ENCODE data around the gene FAM174B. TPM values are rescaled to one million over a fixed set of nuclear protein-coding genes. Genes with fewer than 3 reads are reported as not detected.

Gene FAM174B
- total and polyA plus RNA-seq, 2 donors (not counting 1 experiment from before 2014, with no cell fraction given), result 0.03 to 1.9 TPM

DNA sequence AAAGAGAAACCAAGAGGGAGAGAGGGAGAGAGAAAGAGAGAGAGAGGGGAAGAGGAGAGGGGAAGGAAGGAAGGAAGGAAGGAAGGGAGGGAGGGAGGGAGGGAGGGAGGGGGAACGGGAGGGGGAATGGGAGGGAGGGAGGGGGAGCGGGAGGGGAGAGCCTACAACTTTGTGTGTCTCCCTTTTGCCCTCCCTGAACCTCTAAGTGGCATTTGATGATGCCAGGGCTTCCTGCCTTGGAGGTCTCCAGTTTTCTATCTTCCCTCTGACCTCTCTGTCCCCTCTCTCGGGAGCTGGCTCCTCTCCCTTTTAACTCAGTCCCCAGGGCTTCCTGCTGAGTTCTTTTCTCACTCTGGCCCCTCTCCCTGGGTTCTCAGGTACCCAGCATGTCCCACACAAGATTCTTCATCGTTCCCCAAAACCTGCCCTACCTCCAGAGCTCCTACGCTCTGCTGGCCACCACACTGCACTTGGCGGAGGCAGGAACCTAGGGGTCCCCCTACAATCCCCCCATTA is 12.5 kb upstream of the FAM174B start:
- Histone ChIP-seq H4K20me1 (ENCODE audit: control insufficient read depth, insufficient read depth, low read length, poor library complexity, severe bottlenecking) (no peaks in the 10 kb centered on the region), H2AFZ (ENCODE audit: insufficient read depth, low read depth, low read length, poor library complexity, severe bottlenecking) (no peak overlapping the region), H3K36me3 (replicated peaks in 1 of 2; ENCODE audit: control extremely low read depth in 1 of 2, control insufficient read depth in 1 of 2, extremely low read depth in 1 of 2, insufficient read depth in 2 of 2, low read length in 1 of 2) (no peaks in the 10 kb centered on the region), H3K4me2 (replicated peaks; ENCODE audit: low read depth, low read length, poor library complexity, severe bottlenecking) (no peak overlapping the region), H3K79me2 (ENCODE audit: control insufficient read depth, insufficient read depth, low read length) (no peaks in the 10 kb centered on the region), H3K27ac (ENCODE audit: low read length in 2 of 2) (no peak overlapping the region), H3K9me3 (ENCODE audit: control extremely low read depth in 1 of 3, control insufficient read depth in 2 of 3, insufficient read depth in 1 of 3, low read length in 2 of 3) (no peaks in the 10 kb centered on the region), H3K4me1 (ENCODE audit: control insufficient read depth in 2 of 2, insufficient read depth in 2 of 2, low read length in 2 of 2) (no peaks in the 10 kb centered on the region), H3K9ac (ENCODE audit: low read length) (no peak overlapping the region), H3K4me3 (ENCODE audit: control extremely low read depth in 1 of 5, extremely low read depth in 1 of 5, insufficient read depth in 1 of 5, low read depth in 2 of 5, low read length in 4 of 5) (no peak overlapping the region), H3K27me3 (replicated peaks in 1 of 4; ENCODE audit: control extremely low read depth in 1 of 4, control insufficient read depth in 3 of 4, insufficient read depth in 4 of 4, low read length in 3 of 4) (peaks cover 0 to 6% (median 0%) of the 10 kb centered on the region in 4 experiments)
- TF ChIP-seq CTCF (IDR thresholded peaks at IDR 0.05), result no peak
- no peak for TF ChIP-seq EZH2 (IDR thresholded peaks at IDR 0.05; ENCODE audit: borderline replicate concordance, insufficient read depth, low read depth, low read length, poor library complexity, severe bottlenecking)
- CTCF ChIA-PET, result no interaction called here
- Mint-ChIP-seq H3K4me3 (no peak overlapping the region), H3K27ac (no peak overlapping the region), H3K9me3 (ENCODE audit: insufficient read depth) (no peaks in the 10 kb centered on the region), H3K4me1 (no peaks in the 10 kb centered on the region), H3K27me3 (peaks cover 29% of the 10 kb centered on the region)
- 76% methylated on average over 3 of the region's 6 CpGs for WGBS (ENCODE audit: insufficient coverage)
- POLR2A ChIA-PET, result no interaction called here
- DNase-seq (no peak), ATAC-seq (ENCODE audit: low read depth) (no peak)
- intact Hi-C loops (cut with micrococcal nuclease), result no loop called here

- Histone ChIP-seq H3K9me3 (ENCODE audit: control extremely low read depth in 1 of 3, control insufficient read depth in 2 of 3, insufficient read depth in 1 of 3, low read length in 2 of 3) (no peaks in the 10 kb centered on the region), H3K4me2 (replicated peaks; ENCODE audit: low read depth, low read length, poor library complexity, severe bottlenecking) (no peak overlapping the region), H4K20me1 (ENCODE audit: control insufficient read depth, insufficient read depth, low read length, poor library complexity, severe bottlenecking) (no peaks in the 10 kb centered on the region), H3K4me1 (ENCODE audit: control insufficient read depth in 2 of 2, insufficient read depth in 2 of 2, low read length in 2 of 2) (no peaks in the 10 kb centered on the region), H3K27me3 (replicated peaks in 1 of 4; ENCODE audit: control extremely low read depth in 1 of 4, control insufficient read depth in 3 of 4, insufficient read depth in 4 of 4, low read length in 3 of 4) (peaks cover 0 to 6% (median 0%) of the 10 kb centered on the region in 4 experiments), H3K27ac (ENCODE audit: low read length in 2 of 2) (no peak overlapping the region), H3K79me2 (ENCODE audit: control insufficient read depth, insufficient read depth, low read length) (no peaks in the 10 kb centered on the region), H2AFZ (ENCODE audit: insufficient read depth, low read depth, low read length, poor library complexity, severe bottlenecking) (no peak overlapping the region), H3K9ac (ENCODE audit: low read length) (no peak overlapping the region), H3K36me3 (replicated peaks in 1 of 2; ENCODE audit: control extremely low read depth in 1 of 2, control insufficient read depth in 1 of 2, extremely low read depth in 1 of 2, insufficient read depth in 2 of 2, low read length in 1 of 2) (no peaks in the 10 kb centered on the region), H3K4me3 (ENCODE audit: control extremely low read depth in 1 of 5, extremely low read depth in 1 of 5, insufficient read depth in 1 of 5, low read depth in 2 of 5, low read length in 4 of 5) (no peak overlapping the region)
- no peak for TF ChIP-seq EZH2 (IDR thresholded peaks at IDR 0.05; ENCODE audit: borderline replicate concordance, insufficient read depth, low read depth, low read length, poor library complexity, severe bottlenecking)
- no peak for TF ChIP-seq CTCF (IDR thresholded peaks at IDR 0.05)
- ChIA-PET POLR2A (no interaction called here), CTCF (no interaction called here)
- Mint-ChIP-seq H3K27ac (no peak overlapping the region), H3K27me3 (peaks cover 29% of the 10 kb centered on the region), H3K4me1 (no peaks in the 10 kb centered on the region), H3K9me3 (ENCODE audit: insufficient read depth) (no peaks in the 10 kb centered on the region), H3K4me3 (no peak overlapping the region)
- DNase-seq, result no peak
- WGBS (ENCODE audit: insufficient coverage), result 85% methylated on average over 9 of the region's 13 CpGs
- intact Hi-C loops (cut with micrococcal nuclease), result no loop called here
- ATAC-seq (ENCODE audit: low read depth), result no peak
Observed at GRCh38 chr15:92667287-92667904, 11.8 kb upstream of the FAM174B start.
